Duodenal mucosa (tissue), 2 donors: ENCODE results near the gene ERLEC1.
"Not testable (repeated sequence)": the region's sequence is repeated elsewhere in the genome, so short reads cannot be mapped to it uniquely, and the experiment has no call there.

Source experiments
- H3K27ac ChIP-seq: one replicate; pipeline ENCODE4 v1.7.0; 2013; ENCODE audit warnings: low read depth, low read length
- H3K27me3 ChIP-seq, 2 donors: one replicate each; pipeline ENCODE4 v1.7.0; 2013; ENCODE audit warnings: low read length in 2 of 2, control low read depth in 1 of 2; ENCODE audit not compliant: insufficient read depth in 2 of 2, control insufficient read depth in 1 of 2
- H3K36me3 ChIP-seq, 2 donors: one replicate each; pipeline ENCODE4 v1.7.0; 2013; ENCODE audit warnings: low read length in 2 of 2, control low read depth in 1 of 2; ENCODE audit not compliant: insufficient read depth in 2 of 2, control insufficient read depth in 1 of 2
- H3K4me1 ChIP-seq, 2 donors: one replicate each; pipeline ENCODE4 v1.7.0; 2013; ENCODE audit warnings: low read length in 2 of 2, control low read depth in 1 of 2; ENCODE audit not compliant: insufficient read depth in 2 of 2, control insufficient read depth in 1 of 2
- H3K4me3 ChIP-seq, 2 donors: one replicate each; pipeline ENCODE4 v1.7.0; 2013; ENCODE audit warnings: low read length in 2 of 2, low read depth in 1 of 2
- H3K9ac ChIP-seq, 2 donors: one replicate each; pipeline ENCODE4 v1.7.0; 2013; ENCODE audit warnings: low read length in 2 of 2, low read depth in 1 of 2
- H3K9me3 ChIP-seq, 2 donors: one replicate each; pipeline ENCODE4 v1.7.0; 2013; ENCODE audit warnings: low read length in 2 of 2, control low read depth in 1 of 2; ENCODE audit not compliant: control insufficient read depth in 1 of 2

Gene ERLEC1

DNA sequence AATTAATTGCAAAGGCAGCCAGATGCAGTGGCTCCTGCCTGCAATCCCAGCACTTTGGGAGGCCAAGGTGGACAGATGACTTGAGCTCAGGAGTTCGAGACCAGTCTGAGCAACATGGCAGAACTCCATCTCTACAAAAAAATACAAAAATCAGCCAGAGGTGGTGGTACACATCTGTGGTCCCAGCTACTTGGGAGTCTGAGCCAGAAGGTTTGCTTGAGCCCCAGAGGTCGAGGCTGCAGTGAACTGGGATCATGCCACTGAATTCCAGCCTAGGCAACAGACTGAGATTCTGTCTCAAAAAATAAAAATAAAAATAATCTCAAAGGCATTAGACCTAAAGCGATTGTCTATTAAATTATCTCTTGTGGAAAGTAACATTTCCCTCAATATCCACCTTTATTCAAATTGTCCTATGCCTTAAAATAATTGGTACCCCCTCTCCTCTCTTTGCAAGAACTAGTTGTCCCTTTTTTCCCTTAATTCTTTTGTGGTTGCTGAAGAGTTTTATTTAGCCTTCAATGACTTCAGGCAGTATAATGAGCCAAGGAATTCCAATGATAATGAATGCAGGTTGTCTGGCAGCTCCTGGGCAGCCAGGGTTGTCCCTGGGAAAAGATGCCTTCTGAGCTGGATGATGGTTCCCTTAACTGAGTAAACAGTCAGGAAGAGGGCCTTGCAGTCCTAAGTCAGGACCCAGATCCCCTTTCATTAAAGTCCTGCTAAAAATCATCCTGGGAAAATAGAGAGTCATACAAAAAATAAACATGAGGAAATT lies 40.7 kb downstream of the ERLEC1 start:
- H3K27me3 ChIP-seq, result no peaks in the 10 kb centered on the region
- H3K4me3 ChIP-seq, result no peak overlapping the region
- H3K9me3 ChIP-seq, result no peaks in the 10 kb centered on the region
- H3K4me1 ChIP-seq, result no peaks in the 10 kb centered on the region
- H3K36me3 ChIP-seq, result no peaks in the 10 kb centered on the region
- H3K9ac ChIP-seq, result no peak overlapping the region
- H3K27ac ChIP-seq, result no peak overlapping the region

DNA sequence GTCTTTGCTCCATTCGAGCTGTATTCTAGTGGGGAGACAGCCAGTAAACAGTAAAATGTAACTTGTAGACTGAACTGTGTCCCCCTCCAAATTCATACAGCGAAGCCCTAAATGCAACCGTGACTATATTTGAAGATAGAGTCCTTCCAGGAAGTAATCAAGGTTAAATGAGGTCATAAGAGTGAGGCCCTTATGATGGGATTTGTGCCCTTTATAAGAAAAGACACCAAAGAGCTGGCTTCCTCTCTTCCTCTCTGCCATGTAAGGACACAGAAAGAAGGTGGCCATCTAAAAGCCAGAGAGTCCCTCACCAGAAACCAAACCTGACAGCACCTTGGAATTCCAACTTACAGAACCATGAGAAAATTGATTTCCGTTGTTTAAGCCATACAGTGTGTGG lies 41.5 kb downstream of the ERLEC1 start:
- Histone ChIP-seq H3K9ac (no peak overlapping the region), H3K4me1 (no peaks in the 10 kb centered on the region), H3K9me3 (no peaks in the 10 kb centered on the region), H3K36me3 (no peaks in the 10 kb centered on the region), H3K4me3 (no peak overlapping the region), H3K27ac (no peak overlapping the region), H3K27me3 (no peaks in the 10 kb centered on the region)

DNA sequence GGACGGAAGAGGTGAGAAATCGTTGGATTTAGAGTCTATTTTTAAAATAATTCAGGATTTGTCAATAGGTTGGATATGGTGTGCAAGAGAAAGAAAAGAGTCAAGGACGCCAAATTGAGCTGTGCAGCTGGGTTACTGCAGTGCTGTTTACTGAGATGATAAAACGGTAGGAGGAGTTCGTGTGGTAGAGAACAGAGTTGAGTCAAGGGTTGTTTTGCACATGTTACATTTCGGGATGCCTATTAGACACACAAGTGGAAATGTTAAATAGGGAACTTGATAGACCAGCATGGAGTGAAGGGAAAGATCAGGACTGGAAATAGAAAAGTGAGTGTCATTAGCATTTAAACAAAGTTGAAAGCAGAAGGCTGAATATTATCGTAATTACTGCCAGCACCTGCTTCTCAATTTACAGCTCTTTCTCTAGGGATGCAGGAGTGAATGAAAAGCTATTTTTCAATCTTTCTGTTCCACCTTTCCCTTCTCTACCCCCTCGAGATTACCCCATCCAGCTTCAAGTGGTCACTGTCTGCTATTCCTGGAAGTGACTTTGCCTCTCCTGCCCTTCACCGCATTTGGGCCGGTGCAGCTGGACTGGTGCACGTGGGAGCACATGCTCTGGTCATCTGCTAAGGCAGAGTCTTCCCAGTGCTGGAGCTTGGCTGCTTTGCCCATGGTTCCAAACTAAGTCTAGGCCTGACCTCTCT lies 42.6 kb downstream of the ERLEC1 start:
- H3K27me3 ChIP-seq, result no peaks in the 10 kb centered on the region
- H3K4me1 ChIP-seq, result no peaks in the 10 kb centered on the region
- no peak overlapping the region for H3K27ac ChIP-seq
- H3K36me3 ChIP-seq, result no peaks in the 10 kb centered on the region
- H3K9me3 ChIP-seq, result no peaks in the 10 kb centered on the region
- H3K9ac ChIP-seq, result no peak overlapping the region
- H3K4me3 ChIP-seq, result no peak overlapping the region

DNA sequence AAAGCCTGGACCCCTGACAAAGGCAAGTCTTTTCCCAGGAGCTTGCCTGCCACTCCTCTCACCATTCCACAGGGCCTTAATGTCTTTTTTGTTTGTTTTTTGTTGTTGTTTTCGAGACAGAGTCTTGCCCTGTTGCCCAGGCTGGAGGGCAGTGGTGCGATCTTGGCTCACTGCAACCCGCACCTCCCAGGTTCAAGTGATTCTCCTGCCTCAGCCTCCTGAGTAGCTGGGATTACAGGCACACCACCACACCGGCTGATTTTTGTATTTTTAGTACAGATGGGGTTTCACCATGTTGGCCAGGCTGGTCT lies 43.1 kb downstream of the ERLEC1 start:
- H3K4me3 ChIP-seq, H3K27me3 ChIP-seq, H3K27ac ChIP-seq, H3K9ac ChIP-seq, H3K4me1 ChIP-seq, H3K9me3 ChIP-seq, H3K36me3 ChIP-seq: not testable (repeated sequence)

DNA sequence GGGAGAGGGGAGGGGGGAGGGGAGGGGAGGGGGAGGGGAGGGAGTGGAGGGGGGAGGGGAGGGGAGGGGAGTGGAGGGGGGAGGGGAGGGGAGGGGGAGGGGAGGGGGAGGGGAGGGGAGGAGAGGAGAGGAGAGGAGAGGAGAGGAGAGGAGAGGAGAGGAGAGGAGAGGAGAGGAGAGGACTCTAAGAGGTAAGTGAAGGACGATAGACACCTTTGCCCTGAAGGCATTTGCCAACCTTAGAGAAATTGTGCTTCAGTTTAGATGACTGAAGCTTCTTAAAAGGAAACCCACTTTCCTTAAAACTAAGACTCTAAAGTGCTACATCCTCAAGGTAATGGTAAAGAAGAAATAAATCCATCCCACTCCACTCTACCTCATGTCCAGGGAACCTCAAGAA lies 53.7 kb downstream of the ERLEC1 start:
- no peak overlapping the region for H3K4me3 ChIP-seq
- H3K9ac ChIP-seq, result no peak overlapping the region
- H3K27me3 ChIP-seq, result no peaks in the 10 kb centered on the region
- no peaks in the 10 kb centered on the region for H3K4me1 ChIP-seq
- no peak overlapping the region for H3K27ac ChIP-seq
- H3K36me3 ChIP-seq, result no peaks in the 10 kb centered on the region
- H3K9me3 ChIP-seq, result no peaks in the 10 kb centered on the region

DNA sequence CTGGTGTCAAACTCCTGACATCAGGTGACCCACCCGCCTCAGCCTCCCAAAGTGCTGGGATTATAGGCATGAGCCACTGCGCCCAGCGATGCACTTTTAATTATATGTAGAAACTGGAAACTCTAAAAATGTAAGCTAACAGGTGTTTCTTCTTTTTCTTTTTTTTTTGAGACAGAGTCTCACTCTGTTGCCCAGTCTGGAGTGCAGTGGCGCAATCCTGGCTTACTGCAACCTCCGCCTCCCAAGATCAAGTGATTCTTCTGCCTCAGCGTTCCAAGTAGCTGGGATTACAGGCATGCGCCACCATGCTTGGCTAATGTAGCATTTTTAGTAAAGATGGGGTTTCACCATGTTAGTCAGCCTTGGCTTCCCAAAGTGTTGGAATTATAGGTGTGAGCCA lies 54.8 kb downstream of the ERLEC1 start:
- H3K4me1 ChIP-seq, H3K4me3 ChIP-seq, H3K27ac ChIP-seq, H3K9me3 ChIP-seq, H3K9ac ChIP-seq, H3K27me3 ChIP-seq, H3K36me3 ChIP-seq: not testable (repeated sequence)

DNA sequence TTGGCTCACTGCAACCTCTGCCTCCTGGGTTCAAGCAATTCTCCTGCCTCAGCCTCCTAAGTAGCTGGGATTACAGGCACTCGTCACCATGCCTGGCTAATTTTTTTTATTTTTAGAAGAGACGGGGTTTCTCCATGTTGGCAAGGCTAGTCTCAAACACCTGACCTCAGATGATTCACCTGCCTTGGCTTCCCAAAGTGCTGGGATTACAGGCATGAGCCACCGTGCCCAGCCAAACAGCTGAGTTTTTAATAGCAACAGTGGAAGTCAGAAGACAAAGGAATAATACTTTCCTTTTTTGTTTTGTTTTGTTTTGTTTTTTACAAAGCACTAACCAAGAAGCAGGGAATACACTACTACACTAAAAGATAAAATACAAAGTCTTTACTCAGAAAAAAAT lies 56.0 kb downstream of the ERLEC1 start:
- no peaks in the 10 kb centered on the region for H3K9me3 ChIP-seq
- no peak overlapping the region for H3K9ac ChIP-seq
- H3K4me3 ChIP-seq, result no peak overlapping the region
- H3K4me1 ChIP-seq, result peaks cover 0 to under 1% of the 10 kb centered on the region in 2 donors
- no peak overlapping the region for H3K27ac ChIP-seq
- no peaks in the 10 kb centered on the region for H3K27me3 ChIP-seq
- H3K36me3 ChIP-seq, result peaks cover 0 to 2% of the 10 kb centered on the region in 2 donors

DNA sequence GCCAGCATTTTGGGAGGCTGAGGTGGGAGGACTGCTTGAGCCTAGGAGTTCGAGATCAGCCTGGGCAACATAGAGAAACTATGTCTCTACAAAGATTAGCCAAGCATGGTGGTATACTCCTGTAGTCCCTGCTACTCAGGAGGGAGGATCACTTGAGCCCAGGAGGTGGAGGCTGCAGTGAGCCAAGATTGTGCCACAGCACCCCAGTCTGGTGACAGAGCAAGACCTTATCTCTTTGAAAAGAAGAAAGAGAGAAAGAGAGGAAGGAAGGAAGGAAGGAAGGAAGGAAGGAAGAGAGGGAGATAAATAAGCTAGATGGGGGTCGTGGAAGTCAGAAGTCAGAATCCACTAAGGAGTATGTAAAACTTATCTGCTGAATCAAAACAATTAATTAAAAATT lies 56.8 kb downstream of the ERLEC1 start:
- H3K9ac ChIP-seq, result no peak overlapping the region
- H3K4me1 ChIP-seq, result peaks cover 0 to 5% of the 10 kb centered on the region in 2 donors
- H3K36me3 ChIP-seq, result peaks cover 0 to 4% of the 10 kb centered on the region in 2 donors
- no peak overlapping the region for H3K4me3 ChIP-seq
- H3K27ac ChIP-seq, result no peak overlapping the region
- no peaks in the 10 kb centered on the region for H3K27me3 ChIP-seq
- H3K9me3 ChIP-seq, result no peaks in the 10 kb centered on the region

DNA sequence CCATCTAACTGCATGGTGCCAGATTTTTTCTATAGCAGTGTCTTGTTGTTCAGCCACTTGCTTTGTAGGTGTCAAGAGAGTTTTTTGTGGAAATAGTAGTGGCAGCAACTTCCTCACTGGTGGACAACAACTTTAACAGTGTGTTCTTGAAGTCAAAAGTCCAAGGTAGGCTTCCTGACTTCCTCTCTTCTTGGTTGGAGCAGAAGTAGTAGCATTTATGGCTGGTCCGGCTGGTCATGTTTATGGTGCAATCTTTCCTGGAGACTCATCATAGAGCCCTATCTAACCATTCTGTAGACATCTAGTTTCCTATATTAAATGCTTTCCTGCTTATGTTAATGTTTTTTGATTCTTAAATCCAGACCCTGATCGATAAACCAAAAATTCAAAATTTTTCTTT lies 61.2 kb downstream of the ERLEC1 start:
- H3K4me3 ChIP-seq, result no peak overlapping the region
- peaks cover 0 to 5% of the 10 kb centered on the region in 2 donors for H3K4me1 ChIP-seq
- no peaks in the 10 kb centered on the region for H3K9me3 ChIP-seq
- no peak overlapping the region for H3K9ac ChIP-seq
- H3K27ac ChIP-seq, result no peak overlapping the region
- no peaks in the 10 kb centered on the region for H3K27me3 ChIP-seq
- peaks cover 0 to 4% of the 10 kb centered on the region in 2 donors for H3K36me3 ChIP-seq

DNA sequence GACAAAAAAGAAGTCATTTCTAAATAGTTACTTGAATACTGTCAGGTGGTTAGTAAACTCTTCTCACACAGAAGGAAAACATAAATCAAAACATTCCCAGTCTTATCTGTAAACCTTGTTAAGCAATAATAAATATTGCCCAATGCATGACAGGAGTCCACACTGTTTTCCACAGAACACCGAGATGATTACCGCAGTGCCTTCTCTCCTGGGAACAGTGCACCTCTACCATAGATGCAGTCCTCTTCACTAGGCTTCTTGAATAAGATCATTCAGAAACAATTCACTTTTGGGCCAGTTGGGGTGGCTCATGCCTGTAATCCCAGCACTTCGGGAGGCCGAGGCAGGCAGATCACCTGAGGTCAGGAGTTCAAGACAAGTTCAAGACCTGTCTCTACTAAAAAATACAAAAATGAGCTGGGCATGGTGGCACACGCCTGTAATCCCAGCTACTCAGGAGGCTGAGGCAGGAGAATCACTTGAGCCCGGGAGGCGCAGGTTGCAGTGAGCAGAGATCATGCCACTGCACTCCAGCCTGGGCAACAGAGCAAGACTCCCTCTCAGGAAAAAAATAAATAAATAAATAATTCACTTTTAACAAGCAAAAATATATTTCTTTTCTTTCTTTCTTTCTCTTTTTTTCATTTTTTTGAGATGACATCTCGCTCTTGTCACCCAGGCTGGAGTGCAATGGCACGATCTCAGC lies 64.4 kb downstream of the ERLEC1 start:
- H3K27ac ChIP-seq, H3K4me3 ChIP-seq: not testable (repeated sequence)

More for the DNA sequence above, 64.4 kb downstream of the ERLEC1 start:
- H3K4me1 ChIP-seq, H3K27me3 ChIP-seq, H3K9ac ChIP-seq, H3K9me3 ChIP-seq: not testable (repeated sequence)
- peaks cover 9 to 12% of the 10 kb centered on the region in 2 donors for H3K36me3 ChIP-seq
